K562 (cell line): Measurements from ENCODE around the gene CTXN1. TPM values are rescaled to one million over a fixed set of nuclear protein-coding genes. Genes with fewer than 3 reads are reported as not detected.

Experiments used
- ATAC-seq: fragments of 200-7000 bp; cut with Tn5 transposase; 3 replicates; pipeline ENCODE4 v1.9.1; 2020; ENCODE audit warnings: moderate library complexity
- BruUV-seq: library from RNA; stranded (reverse); fragments of 400-500 nt; replicated peaks from 2 replicates; lab custom pipeline; 2021; lab: Mats Ljungman, UMichigan
- CTCF ChIA-PET: fragments of 300-600 bp; formaldehyde crosslinking; extraction: SDS; loops from one replicate; lab custom pipeline; 2021; ENCODE audit warnings: low intra/inter-chr PET ratio; lab: Yijun Ruan, JAX
- POLR2A ChIA-PET: fragments of 300-600, 350-650 bp; sonication (Branson Sonifier 250); formaldehyde crosslinking; extraction: SDS; loops from one replicate; lab custom pipeline; 2021; ENCODE audit warnings: antibody characterized with exemption, inconsistent platforms; lab: Yijun Ruan, JAX
- DNase-seq, 4 experiments: peaks; one replicate each; pipeline versions ENCODE4 v3.0.0 to v3.0.0-alpha.2; 2011 to 2018; ENCODE audit warnings: low spot score in 3 of 4, mixed read lengths in 3 of 4; ENCODE audit errors: extremely low read depth in 1 of 4
- FAIRE-seq: peaks from 2 replicates; lab custom pipeline; 2011; peaks lifted over from hg19 to GRCh38; lab: Jason Lieb, UNC
- H2AFZ ChIP-seq: 2 replicates; pipeline ENCODE4 v1.6.0; 2011; ENCODE audit warnings: low read depth, low read length, control low read depth, inconsistent platforms
- H3K27ac ChIP-seq: fragments of 200-600 bp; 3 replicates; pipeline ENCODE4 v1.8.0; 2011; ENCODE audit warnings: low read depth, mild to moderate bottlenecking, control low read depth, inconsistent platforms, low read length, moderate library complexity, mixed read lengths; ENCODE audit errors: extremely low read depth
- H3K27me3 ChIP-seq, 2 experiments: fragments of 300-600 bp in 1 of 2; 2 replicates in 1 of 2; 3 replicates in 1 of 2; pipeline versions ENCODE4 v1.6.0 to v1.8.0; 2011; ENCODE audit warnings: inconsistent platforms in 2 of 2, low read length in 2 of 2, mild to moderate bottlenecking in 1 of 2, mixed read lengths in 1 of 2, moderate library complexity in 1 of 2; ENCODE audit not compliant: control insufficient read depth in 2 of 2, insufficient read depth in 2 of 2
- H3K36me3 ChIP-seq: fragments of 300-600 bp; 3 replicates; pipeline ENCODE4 v1.8.0; 2011; ENCODE audit warnings: mild to moderate bottlenecking, low read length, inconsistent platforms; ENCODE audit not compliant: control insufficient read depth, insufficient read depth
- H3K4me1 ChIP-seq, 2 experiments: fragments of 200-600 bp in 1 of 2; replicated peaks in 1 of 2; 2 replicates in 1 of 2; 3 replicates in 1 of 2; pipeline versions ENCODE4 v1.5.1 to v1.8.0; 2011; ENCODE audit warnings: inconsistent platforms in 2 of 2, low read length in 2 of 2, mild to moderate bottlenecking in 1 of 2, mixed read lengths in 1 of 2, moderate library complexity in 1 of 2; ENCODE audit not compliant: control insufficient read depth in 2 of 2, insufficient read depth in 2 of 2
- H3K4me2 ChIP-seq: 2 replicates; pipeline ENCODE4 v1.6.1; 2011; ENCODE audit warnings: low read length, control low read depth, inconsistent platforms, mixed read lengths; ENCODE audit not compliant: insufficient read depth
- H3K4me3 ChIP-seq: fragments of 200-600 bp; sonication (generic), shearing (Covaris generic); 2 replicates; pipeline ENCODE4 v1.5.1; 2016; ENCODE audit warnings: control low read depth, inconsistent platforms
- H3K79me2 ChIP-seq: fragments of 200-600 bp; 3 replicates; pipeline ENCODE4 v1.8.0; 2011; ENCODE audit warnings: low read length, inconsistent platforms; ENCODE audit not compliant: control insufficient read depth, insufficient read depth
- H3K9ac ChIP-seq, 2 experiments: 2 replicates each; pipeline versions ENCODE4 v1.6.0 to v1.6.1; 2011; ENCODE audit warnings: low read depth in 2 of 2, low read length in 2 of 2, control low read depth in 1 of 2, inconsistent platforms in 1 of 2, mild to moderate bottlenecking in 1 of 2, mixed read lengths in 1 of 2; ENCODE audit not compliant: insufficient read depth in 1 of 2
- H3K9me1 ChIP-seq: one replicate; pipeline ENCODE4 v1.6.0; 2011; ENCODE audit warnings: inconsistent platforms, mild to moderate bottlenecking, low read length, moderate library complexity; ENCODE audit not compliant: control insufficient read depth, insufficient read depth
- H3K9me3 ChIP-seq: replicated peaks from 2 replicates; pipeline ENCODE4 v1.5.1; 2011; ENCODE audit warnings: low read depth, low read length, inconsistent platforms; ENCODE audit not compliant: control insufficient read depth, insufficient read depth
- H4K20me1 ChIP-seq: replicated peaks from 2 replicates; pipeline ENCODE4 v1.6.1; 2011; ENCODE audit warnings: low read length, inconsistent platforms, mixed read lengths; ENCODE audit not compliant: control insufficient read depth, insufficient read depth
- ATF7 ChIP-seq: fragments of 450-650 bp; IDR thresholded peaks from 2 replicates; pipeline ENCODE4 v1.7.1; 2014; ENCODE audit warnings: mild to moderate bottlenecking, moderate library complexity
- CREM ChIP-seq: IDR thresholded peaks from 2 replicates; pipeline ENCODE4 v1.6.1; 2014; ENCODE audit warnings: antibody characterized with exemption, low read depth
- CXXC5 ChIP-seq: fragments of 250-450 bp; sonication (Bioruptor Pico); IDR thresholded peaks from 2 replicates; pipeline ENCODE4 v1.8.0; 2022; ENCODE audit warnings: inconsistent platforms, mild to moderate bottlenecking, moderate library complexity
- L3MBTL2 ChIP-seq: fragments of 450-650 bp; IDR thresholded peaks from 2 replicates; pipeline ENCODE4 v1.6.1; 2016; ENCODE audit warnings: mild to moderate bottlenecking, moderate library complexity
- MYC ChIP-seq, 2 experiments: fragments of 250-450 bp in 1 of 2; sonication (Bioruptor Pico) in 1 of 2; IDR thresholded peaks; 2 replicates each; pipeline versions ENCODE4 v1.5.1 to v1.6.1; 2012 to 2021; ENCODE audit warnings: low read depth in 2 of 2, borderline replicate concordance in 1 of 2, improper control_type of control experiment in 1 of 2, low read length in 1 of 2, mild to moderate bottlenecking in 1 of 2, moderate library complexity in 1 of 2
- NFIC ChIP-seq: fragments of 450-650 bp; IDR thresholded peaks from 2 replicates; pipeline ENCODE4 v1.6.1; 2017; ENCODE audit warnings: mild to moderate bottlenecking, inconsistent platforms
- PML ChIP-seq: IDR thresholded peaks from 2 replicates; pipeline ENCODE4 v1.6.1; 2012; ENCODE audit warnings: low read length, inconsistent platforms
- POLR2AphosphoS2 ChIP-seq: IDR thresholded peaks from 2 replicates; pipeline ENCODE4 v1.6.1; 2012; ENCODE audit warnings: low read length, improper control_type of control experiment
- RCOR1 ChIP-seq, 2 experiments: IDR thresholded peaks; 2 replicates each; pipeline ENCODE4 v1.6.1; 2012; ENCODE audit warnings: low read depth in 2 of 2, low read length in 2 of 2, borderline replicate concordance in 1 of 2, improper control_type of control experiment in 1 of 2
- TEAD1 ChIP-seq, 2 experiments: fragments of 450-650 bp in 1 of 2; sonication (generic) in 1 of 2; formaldehyde crosslinking; IDR thresholded peaks; 2 replicates each; pipeline versions ENCODE4 v1.4.0 to v1.8.0; 2020 to 2022; ENCODE audit warnings: mild to moderate bottlenecking in 2 of 2, missing genetic modification reagents in 1 of 2
- ZNF12 ChIP-seq: sonication (generic); formaldehyde crosslinking; IDR thresholded peaks from 2 replicates; pipeline ENCODE4 v1.4.0; 2020; ENCODE audit warnings: mild to moderate bottlenecking, missing genetic modification reagents
- WGBS: fragments of 100-300 bp; shearing (Covaris generic); methylation state at CpG from one replicate; pipeline ENCODE4 v1.1.6; 2016; ENCODE audit warnings: low coverage, mixed read lengths; ENCODE audit not compliant: insufficient coverage; ENCODE audit errors: missing lambda C conversion rate; 5-methylcytosine and 5-hydroxymethylcytosine counted together
- in situ Hi-C: fragments of 300-500 bp; cut with MboI; formaldehyde crosslinking; loops from 4 replicates; pipeline ENCODE4 v1.15.0; 2018; ENCODE audit warnings: inconsistent platforms, mixed read lengths
- intact Hi-C: fragments of 100-400 bp; cut with micrococcal nuclease; formaldehyde crosslinking; loops from 2 replicates; pipeline ENCODE4 v1.14.2; 2022
- polyA plus RNA-seq, 8 experiments: library from polyadenylated mRNA; depleted of rRNA in 4 of 8; stranded (reverse) in 5 of 8; unstranded in 3 of 8; fragments of >200 nt; fragmentation: Nextera tagmentation in 2 of 8; fragmentation: Illumina TruSeq in 1 of 8; extraction: Ambion mirVana in 2 of 8; extraction: Trizol in 1 of 8; gene quantifications; 2 replicates each; pipeline versions ENCODE4 v1.2.1 to v1.2.3, GENCODE V29; 2011 to 2014; ENCODE audit warnings: inconsistent platforms in 1 of 8, missing spikeins in 1 of 8
- total RNA-seq, 7 experiments: library from RNA; depleted of rRNA in 6 of 7; stranded (reverse); fragments of >200 nt in 6 of 7; fragmentation: Illumina TruSeq in 2 of 7; extraction: Trizol in 2 of 7; gene quantifications; 2 replicates each; pipeline versions ENCODE4 v1.2.1 to v1.2.3, GENCODE V29; 2011 to 2021; ENCODE audit warnings: low replicate concordance in 1 of 7
- TF ChIP-seq, protein P1 (sequence below): fragments of 250-450 bp; sonication (Bioruptor Pico); IDR thresholded peaks from 2 replicates; pipeline ENCODE4 v1.5.0; 2021; ENCODE audit warnings: mild to moderate bottlenecking, moderate library complexity
- TF ChIP-seq, protein P2 (sequence below): sonication (generic); formaldehyde crosslinking; IDR thresholded peaks from 2 replicates; pipeline ENCODE4 v1.8.0; 2022; ENCODE audit warnings: missing genetic modification reagents, mild to moderate bottlenecking, moderate library complexity, borderline replicate concordance
- TF ChIP-seq, protein P3 (sequence below): fragments of 250-450 bp; sonication (Bioruptor Pico); IDR thresholded peaks from 2 replicates; pipeline ENCODE4 v1.5.0; 2021

The CTXN1 gene
- total and polyA plus RNA-seq, 9 of the 15 experiments (the other 6 are each of a cell fraction or from before 2014, with no cell fraction given): 0.15 to 37.4 (median 1.8) TPM; not detected in 2

DNA sequence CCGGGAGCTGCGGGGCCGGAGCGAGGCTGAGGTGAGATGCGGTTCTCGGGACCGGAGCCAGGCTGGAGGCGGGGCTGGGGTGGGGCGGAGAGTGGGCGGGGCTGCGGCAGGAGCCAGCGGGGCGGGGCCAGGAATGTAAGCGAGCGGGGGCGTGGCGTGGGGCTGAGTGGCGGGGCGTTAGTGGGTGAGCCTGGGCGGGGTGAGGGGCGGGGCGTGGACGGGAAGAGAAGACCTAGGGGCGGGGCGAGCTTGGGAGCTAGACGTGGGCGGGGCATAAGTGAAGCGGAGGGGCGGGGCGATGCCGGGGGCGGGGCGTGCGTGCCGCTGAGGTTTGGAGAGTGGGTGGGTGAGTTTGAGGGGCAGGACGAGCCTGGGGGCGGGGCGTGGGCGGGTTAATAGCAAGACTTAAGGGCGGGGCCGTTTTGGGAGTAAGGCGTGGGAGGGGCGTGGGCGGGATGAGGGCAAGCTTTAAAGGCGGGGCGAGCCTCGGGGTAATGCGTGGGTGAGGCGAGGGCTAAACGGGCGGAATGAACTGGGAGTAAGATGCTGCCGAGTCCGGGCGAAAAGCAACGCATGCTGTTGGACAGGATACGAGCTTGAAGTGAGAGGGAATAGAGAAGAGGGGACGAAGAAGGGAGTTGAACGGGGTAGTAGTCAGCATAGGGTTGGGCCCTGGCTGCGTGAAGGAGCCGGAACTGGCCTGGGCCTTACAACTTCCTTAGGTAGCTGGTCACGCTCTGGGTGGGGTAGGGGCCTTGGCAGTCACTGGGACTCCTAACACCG, 5.2 kb downstream of the CTXN1 start:
- H3K4me1 ChIP-seq: peaks cover 9 to 81% of the 10 kb centered on the region in 2 experiments
- H3K27me3 ChIP-seq: no peaks in the 10 kb centered on the region
- peaks cover 14% of the 10 kb centered on the region for H3K79me2 ChIP-seq
- H4K20me1 ChIP-seq: peaks cover 10% of the 10 kb centered on the region; the same call in 1 of the 2 replicates
- H2AFZ ChIP-seq: peak overlapping the region; percentile 90
- H3K36me3 ChIP-seq: peaks cover 19% of the 10 kb centered on the region; the same call in 1 of the 3 replicates
- H3K9me3 ChIP-seq: no peaks in the 10 kb centered on the region
- intact Hi-C loops: loop anchor here (1.0 to 5.0 kb wide), 2 partner anchors 48 to 67 kb away; partner anchors contain the start of gene PRR36
- H3K9me1 ChIP-seq: no peaks in the 10 kb centered on the region
- WGBS: 0% methylated on average over 15 of the region's 62 CpGs
- DNase-seq (peak; percentile 95 to 99 (median 97)), ATAC-seq (peak; percentile 68), FAIRE-seq (peak; percentile 81)
- BruUV-seq: no TSS peak
- peak overlapping the region; percentile 80 to 93 for H3K9ac ChIP-seq
- in situ Hi-C loops: loop anchor here (5.0 kb wide), 1 partner anchor 68 kb away; no protein-coding TSS in a partner anchor
- peak overlapping the region; percentile 89 for H3K27ac ChIP-seq
- ChIA-PET POLR2A (interaction anchor here (0.6 to 3.1 kb wide), 16 partner anchors 8 to 648 kb away, joined by 3 to 26 read pairs (median 4); partner anchors contain the start of genes ELAVL1, MAP2K7 and TIMM44), CTCF (no interaction called here)
- H3K4me3 ChIP-seq: peak overlapping the region; percentile 81
- peak overlapping the region; percentile 98 for H3K4me2 ChIP-seq
- TF ChIP-seq CXXC5 (CRISPR knock-in tag) (peak; percentile 69), MYC (IDR thresholded peaks at IDR 0.05; ENCODE audit: low read depth, low read length) (peak; percentile 39; the same call in 1 of the 2 replicates), MYC (CRISPR knock-in tag; IDR thresholded peaks at IDR 0.05; ENCODE audit: borderline replicate concordance, low read depth) (no peak; the same call in 1 of the 2 replicates), CREM (peak; percentile 38), POLR2AphosphoS2 (peak; percentile 40; the same call in 1 of the 2 replicates), NFIC (peak; percentile 28), PML (peak; percentile 49; the same call in 1 of the 2 replicates), RCOR1 (IDR thresholded peaks at IDR 0.05; ENCODE audit: borderline replicate concordance in 1 of 2, low read depth in 2 of 2, low read length in 2 of 2) (peak in 1 of 2 experiments; percentile 48; a peak in 2 of 4 replicates), TEAD1 (CRISPR knock-in tag; IDR thresholded peaks at IDR 0.05) (0 out of 4 replicates have a peak, but pooled peaks of 1 of the 2 experiments have one; percentile 73), ATF7 (peak; percentile 11; the same call in 1 of the 2 replicates), L3MBTL2 (peak; percentile 66), ZNF12 (CRISPR knock-in tag) (peak; percentile 79; the same call in 1 of the 2 replicates)
- TF ChIP-seq, protein P1, sequence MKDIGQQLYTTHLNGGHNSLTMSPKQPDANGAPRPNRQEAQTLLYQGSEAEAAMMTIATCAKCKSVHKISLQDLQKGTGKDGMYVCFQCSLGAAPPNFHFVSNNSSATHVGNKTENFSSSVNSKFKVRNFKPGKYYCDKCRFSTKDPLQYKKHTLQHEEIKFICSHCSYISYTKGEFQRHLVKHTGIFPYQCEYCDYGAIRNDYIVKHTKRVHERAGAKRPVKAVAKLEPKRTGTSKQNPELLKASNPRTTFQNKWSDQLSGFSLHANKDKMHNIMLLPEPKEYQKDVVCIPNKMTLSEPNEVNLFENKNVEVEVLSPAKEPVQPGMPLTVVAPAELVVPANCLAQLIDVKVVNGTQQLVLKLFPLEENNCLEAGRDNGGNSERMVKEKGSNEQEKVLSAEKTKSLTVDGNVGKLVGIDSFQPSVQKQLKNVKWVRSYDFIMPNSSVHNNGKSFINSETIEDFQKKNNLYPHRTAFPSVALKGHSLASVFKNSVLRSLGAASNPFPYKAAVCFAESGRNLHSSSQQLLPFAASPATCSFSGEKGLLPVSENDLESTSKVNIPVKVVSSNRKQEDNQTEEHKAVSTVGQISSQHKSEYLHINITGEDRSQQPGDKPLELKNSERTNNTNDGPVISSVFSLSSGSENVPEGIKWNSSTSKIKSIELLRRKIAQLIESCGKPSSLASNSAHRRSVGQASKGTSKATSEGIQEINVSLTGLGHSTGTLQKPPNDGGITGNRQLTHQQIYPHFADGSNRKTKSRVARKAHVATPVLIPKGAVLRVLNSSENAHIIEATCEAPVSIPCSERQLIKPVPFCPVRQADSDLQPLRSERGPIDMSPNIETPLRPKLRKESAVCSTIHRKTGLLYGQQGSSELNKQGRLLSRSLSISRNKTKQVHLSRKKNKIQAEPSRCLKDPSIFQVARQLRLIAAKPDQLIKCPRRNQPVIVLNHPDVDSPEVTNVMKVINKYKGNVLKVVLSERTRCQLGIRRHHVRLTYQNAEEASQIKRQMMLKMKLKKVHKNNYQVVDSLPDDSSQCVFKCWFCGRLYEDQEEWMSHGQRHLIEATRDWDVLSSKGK (CRISPR knock-in tag): no peak
- TF ChIP-seq, protein P2, sequence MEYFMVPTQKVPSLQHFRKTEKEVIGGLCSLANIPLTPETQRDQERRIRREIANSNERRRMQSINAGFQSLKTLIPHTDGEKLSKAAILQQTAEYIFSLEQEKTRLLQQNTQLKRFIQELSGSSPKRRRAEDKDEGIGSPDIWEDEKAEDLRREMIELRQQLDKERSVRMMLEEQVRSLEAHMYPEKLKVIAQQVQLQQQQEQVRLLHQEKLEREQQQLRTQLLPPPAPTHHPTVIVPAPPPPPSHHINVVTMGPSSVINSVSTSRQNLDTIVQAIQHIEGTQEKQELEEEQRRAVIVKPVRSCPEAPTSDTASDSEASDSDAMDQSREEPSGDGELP (CRISPR knock-in tag): peak; percentile 39; the same call in 1 of the 2 replicates
- TF ChIP-seq, protein P3, sequence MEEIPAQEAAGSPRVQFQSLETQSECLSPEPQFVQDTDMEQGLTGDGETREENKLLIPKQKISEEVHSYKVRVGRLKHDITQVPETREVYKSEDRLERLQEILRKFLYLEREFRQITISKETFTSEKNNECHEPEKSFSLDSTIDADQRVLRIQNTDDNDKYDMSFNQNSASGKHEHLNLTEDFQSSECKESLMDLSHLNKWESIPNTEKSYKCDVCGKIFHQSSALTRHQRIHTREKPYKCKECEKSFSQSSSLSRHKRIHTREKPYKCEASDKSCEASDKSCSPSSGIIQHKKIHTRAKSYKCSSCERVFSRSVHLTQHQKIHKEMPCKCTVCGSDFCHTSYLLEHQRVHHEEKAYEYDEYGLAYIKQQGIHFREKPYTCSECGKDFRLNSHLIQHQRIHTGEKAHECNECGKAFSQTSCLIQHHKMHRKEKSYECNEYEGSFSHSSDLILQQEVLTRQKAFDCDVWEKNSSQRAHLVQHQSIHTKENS (CRISPR knock-in tag): no peak
